ENCODE measurements around the gene ARHGEF38.
"Not testable (repeated sequence)": the region's sequence is repeated elsewhere in the genome, so short reads cannot be mapped to it uniquely, and the experiment has no call there.

The ARHGEF38 gene

DNA sequence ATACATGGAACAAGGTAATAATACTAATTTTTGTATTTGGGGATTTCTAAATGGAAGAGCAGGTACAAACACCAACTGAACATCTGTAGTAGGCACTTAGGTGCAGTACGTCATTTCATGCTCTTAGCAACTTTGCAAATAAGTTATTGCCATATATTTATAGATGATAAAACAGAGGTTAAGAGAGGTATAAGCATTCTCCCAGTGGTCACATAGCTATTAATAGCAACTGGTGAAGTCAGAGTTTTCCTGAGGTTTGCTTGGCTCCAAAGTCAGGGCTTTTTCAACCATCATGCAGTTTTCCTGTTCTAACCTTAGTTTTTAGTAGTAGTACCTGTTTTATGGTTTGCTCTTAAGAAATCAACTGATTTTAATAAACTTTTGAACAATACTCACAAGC lies 10.9 kb downstream of the ARHGEF38 start:
- no peak for DNase-seq

DNA sequence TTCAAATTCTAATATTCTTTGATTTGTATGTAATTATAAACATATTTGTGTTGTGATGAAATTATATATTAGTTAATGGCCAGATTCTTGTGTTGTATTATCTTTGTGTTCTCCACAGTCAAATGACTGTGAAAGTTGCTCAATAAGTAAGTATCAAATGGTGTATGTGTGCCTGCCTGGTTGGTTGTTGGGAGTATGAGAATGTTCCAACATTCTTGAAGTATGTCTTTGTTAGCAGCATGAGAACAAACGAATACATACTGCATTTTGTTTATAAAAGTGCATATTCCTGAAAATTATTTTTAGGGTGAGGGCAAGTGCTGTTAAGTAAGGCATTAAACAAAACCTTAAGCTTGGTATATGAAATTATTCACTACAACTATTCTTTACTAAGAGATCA lies 16.2 kb downstream of the ARHGEF38 start:
- DNase-seq = no peak

DNA sequence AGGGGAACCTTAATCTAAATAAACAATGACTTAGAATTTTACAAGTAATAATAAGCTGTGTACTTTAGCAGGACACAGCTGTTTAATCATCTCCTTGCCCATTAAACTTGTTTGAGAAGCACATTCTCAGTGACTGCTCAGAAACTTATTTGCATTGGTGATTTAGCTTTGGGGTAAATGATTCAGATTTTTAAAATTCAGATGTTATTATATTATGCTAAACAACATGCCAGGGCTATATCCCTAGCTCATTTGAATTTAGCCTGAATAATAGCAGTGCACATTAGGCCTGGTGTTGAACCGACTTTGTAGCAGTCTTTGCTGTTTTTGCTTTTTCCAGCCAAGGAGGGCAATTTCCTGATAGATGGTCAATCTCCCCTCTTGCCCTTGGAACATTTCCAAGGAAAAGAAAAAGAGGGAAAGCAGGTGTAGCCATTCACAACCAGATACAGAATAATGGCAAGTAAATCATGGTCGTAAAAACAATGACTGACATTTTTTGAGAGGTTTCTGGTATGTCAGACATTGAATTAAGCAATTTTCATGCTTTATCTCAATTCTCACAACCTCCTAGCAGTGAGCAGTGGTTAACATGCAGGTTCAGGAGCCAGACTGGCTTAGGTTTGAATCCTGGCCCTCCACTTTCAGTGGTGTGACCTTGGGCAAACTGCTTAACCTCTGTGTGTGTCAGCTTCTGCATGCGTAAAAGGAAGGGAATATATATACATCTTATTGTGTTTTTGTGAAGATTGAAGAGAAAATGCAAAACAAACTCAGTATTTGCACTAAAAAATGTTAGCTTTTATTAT lies 16.8 kb downstream of the ARHGEF38 start:
- DNase-seq = no peak

DNA sequence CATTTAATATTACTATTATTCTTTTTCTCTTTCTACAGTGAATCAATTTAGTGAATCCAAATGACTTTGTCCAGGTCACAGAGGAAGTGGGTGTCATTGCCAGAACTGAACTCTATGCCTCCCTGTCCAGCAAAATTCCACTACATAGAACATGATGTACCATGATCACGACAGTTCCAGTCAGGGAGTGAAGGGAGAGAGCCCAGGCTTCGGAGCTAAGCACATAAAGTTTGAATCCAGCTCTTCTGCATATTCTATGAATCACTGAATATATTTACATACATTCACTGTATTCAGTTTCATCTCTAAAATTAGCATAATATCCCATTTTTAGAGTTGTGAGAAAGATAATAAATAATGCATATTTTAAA lies 17.4 kb downstream of the ARHGEF38 start:
- no peak for DNase-seq

DNA sequence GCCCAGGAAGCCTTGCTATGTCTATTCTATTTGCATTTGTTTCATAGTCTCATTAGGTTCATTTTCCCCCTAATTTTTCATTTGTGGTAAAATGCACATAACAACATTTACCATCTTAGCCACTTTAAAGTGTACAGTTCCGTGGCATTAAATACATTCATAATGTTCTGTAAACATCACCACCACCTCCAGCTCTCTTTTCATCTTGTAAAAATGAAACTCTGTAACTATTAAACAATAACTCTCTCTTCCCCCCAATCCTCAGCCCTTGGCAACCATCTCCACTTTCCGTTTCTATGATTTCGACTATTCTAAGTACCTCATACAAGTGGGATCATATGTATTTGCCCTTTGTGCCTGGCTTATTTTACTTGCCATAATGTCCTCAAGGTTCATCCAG lies 19.9 kb downstream of the ARHGEF38 start:
- DNase-seq = no peak

DNA sequence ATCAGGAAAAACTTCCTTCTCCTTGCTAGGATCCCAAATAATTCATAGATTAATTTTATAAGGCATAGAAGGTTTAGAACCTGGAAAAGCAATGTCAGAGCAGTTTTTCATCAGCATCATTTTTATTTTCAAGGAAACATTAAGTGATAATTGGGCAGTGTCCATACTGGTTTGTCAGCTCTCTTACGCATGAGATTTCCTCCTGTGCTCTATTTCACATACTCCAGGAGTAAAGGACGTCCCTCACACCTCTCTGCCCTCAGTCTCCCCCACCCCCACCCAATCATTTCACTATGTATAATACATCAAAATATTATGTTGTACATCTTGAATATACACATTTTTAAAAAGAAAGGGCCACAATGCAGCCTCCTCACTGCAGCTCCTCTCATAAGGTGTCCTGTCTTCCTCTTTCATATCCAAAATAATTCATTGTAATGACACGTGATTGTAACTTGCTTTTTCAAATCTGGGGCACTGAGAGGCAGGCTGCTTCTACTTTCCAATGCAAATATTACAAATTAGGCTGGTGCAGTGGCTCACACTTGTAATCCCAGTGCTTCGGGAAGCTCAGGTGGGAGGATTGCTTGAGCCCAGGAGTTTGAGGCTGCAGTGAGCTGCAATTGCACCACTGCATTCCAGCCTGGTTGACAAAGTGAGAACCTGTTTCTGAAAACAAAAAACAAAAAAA lies 34.4 kb downstream of the ARHGEF38 start:
- no peak for DNase-seq

DNA sequence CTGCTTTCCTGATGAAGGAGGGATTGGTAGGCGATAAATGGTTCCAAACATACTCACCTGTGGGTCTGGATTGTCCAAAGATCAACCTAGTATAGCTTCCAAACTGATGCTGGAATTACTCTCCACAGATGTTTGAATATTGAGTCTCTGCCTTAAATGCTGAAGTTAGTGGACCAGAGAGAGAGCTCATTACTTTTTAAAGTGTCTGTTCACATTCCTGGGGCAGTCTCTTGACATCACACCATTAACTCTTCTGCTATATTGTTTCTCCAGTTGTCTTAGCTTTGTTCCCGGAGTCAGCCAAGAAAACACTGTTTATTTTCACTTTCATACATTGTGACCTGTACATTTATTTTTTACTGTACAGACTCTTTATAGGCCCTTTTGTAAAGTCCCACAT lies 35.4 kb downstream of the ARHGEF38 start:
- DNase-seq = no peak

DNA sequence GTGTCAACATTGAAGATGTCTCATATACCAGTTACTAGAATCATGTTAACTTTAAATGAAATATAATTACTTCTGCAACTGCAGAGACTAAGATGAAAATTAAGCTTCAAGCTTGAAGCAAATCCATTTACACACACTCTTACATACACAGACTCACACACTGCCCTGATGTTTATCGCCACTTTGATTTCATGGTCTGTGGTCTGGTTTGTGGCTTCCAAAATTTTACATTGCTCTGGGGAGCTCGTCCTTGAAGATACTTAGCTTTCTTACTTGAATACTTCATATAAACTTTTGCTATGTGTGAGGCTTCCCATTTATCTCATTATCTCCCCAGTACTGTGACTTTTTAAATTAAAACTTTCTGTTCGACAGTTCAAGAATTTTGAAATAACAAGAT lies 35.8 kb downstream of the ARHGEF38 start:
- DNase-seq = no peak

DNA sequence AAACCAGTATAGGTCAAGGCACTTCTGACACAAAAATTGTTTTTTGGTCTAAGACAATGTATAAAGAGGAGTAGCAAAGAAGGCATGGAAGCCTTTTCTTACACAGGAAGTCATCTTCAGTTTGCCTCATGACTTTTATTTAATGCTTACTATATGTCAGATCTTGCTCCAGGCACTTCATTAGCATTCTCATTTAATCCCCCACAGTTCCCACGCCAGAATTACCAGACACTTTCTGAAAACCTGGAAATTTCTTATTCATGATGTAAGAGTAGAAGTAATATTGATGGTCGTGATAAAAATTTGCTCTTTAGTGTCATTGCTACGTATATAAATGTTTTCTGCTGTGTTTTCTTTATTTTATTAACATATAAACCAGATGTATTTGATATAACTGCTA lies 39.2 kb downstream of the ARHGEF38 start:
- no peak for DNase-seq

DNA sequence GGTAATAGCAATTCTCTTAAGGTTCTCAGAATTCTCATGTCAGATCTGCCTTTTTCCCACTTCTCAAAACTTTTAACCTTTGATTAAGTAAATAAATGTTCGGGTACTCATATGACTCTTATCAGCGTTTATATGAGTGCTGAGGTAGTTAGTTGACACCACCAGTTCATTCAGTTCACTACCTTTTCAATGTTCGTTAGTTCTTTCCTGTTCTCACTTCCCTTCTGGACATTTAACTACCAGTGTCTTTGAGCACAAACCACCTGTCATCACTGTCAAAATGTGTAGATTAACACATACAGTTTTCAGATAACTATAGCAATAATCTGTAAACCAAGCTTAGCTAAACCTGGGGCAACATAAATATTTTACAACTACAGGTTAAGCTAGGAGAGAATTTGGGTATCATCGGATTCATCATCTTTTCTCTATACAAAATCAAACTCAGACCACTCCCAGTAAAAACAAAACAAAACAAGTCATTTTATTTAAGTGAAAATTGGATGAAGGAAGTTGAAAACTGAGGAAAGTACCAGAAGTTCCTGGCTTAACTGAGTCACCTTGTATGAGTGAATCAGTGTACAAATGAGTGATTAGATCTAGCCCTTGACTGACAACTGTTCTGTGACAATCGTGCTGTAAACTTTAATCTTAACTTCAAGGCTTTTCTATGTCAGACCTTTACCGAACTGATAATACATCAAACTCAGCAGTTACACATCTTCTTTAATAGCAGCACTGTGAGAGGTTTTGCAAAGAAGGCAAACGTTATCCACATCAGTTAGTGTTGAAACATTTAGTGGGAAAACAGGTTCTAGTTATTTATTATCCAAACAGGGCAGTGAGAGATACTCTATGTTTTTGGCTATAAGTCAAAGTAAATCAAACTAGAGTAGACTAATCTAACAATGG lies 41.9 kb downstream of the ARHGEF38 start:
- DNase-seq = no peak

DNA sequence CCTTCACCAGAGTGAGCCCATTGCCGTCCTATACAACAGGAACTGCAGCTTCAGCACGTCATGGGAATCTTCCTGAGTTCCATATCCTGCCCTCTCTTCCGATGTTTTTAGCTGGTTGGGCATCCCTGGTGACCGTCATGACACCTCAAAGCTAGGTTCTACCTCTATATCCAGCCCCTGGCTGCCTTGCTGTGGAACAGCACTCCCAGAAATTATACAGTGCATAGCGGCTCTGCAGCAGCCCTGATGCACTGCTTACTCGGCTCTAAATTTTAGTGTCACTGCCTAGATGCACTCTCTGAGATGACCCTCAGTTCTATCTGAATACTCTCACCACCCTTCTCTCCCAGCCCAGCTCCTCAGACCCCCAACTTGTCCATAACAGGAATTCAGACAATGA lies 44.3 kb downstream of the ARHGEF38 start:
- no peak for DNase-seq

DNA sequence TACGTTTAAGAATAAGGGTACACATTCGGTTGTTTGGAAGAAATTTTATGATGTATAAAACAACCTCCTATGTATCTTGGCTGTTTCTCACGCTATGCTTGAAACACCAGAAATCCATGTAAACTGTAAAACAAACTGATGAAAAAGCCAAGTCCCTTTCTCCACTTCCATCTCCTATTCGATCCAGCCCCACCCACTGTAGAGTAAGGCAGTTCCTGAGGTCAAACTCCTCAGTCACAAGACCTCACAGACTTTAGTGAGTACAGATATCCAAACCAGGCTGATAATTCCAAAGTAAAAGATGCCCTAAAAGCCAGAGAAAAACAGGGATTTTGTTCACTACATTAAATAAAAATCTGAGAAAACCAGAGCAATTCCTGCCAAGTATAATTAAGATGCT lies 45.6 kb downstream of the ARHGEF38 start:
- DNase-seq = no peak

DNA sequence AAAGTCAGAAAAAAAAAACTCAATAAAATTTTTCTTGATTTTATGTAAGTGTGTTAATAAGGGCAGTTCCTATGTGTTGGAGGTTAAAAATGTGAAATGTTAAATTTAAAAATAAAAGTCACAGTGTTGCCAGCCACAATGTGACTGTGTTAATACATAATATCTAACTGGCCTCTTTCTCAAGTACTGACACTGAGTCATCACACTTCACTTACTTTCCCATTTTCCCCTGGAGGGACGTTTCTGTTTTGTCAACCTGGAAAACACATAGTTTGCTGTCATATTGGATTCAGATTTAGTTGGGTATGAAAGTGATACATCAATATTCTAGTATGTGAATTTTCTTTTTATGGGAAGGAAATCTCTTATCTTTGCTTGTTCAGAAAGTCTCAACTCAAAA lies 46.4 kb downstream of the ARHGEF38 start:
- DNase-seq = no peak

DNA sequence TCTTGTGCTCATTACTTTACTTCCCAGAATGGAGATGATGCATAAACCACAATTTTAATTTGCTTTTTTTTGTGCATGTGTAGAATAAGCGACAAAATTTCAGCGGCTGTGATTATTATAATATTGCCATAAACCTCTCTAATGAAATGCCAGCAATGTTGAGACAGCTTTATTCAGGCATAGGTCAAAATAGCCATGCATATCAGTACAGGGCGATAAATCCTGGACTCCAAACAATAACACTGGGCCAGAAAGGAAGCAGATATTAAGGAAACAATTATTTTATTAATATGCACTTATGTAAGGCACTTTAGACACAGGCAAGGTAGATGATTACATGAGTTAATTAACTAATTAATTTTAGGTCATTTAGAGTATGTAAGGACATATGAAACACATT lies 47.1 kb downstream of the ARHGEF38 start:
- no peak for DNase-seq

DNA sequence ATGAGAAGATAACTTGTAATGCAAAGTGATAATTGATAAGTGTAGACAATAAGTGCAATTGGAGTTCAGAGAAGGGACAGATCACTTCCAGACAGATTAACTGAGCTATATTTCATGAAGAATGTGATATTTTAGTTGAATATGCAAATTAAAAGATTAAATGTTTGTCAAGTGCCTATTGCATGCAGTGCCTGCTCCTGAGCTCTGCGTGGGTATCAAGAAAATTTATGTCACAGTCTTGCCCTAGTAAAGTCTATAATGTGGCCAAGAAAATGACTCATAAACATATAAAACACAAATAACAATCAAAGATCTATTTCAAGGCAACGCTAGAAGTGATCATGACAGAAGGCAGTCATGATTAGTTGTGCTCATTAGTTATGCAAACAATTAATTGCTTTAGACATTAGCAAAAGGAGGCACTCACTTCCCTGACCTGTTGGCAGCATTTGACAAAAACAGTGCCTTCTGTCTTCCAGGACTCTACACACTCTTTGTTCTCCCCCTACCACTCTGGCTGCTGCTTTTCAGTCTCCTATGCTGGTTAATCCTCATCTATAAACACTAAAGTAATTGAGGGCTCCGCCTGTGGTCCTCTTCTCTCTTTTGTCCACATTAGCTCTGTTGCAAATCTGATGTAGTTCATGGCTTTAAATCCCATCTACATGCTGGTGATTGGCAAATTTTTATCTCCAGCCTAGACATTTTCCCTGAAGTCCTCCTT lies 47.7 kb downstream of the ARHGEF38 start:
- no peak for DNase-seq

DNA sequence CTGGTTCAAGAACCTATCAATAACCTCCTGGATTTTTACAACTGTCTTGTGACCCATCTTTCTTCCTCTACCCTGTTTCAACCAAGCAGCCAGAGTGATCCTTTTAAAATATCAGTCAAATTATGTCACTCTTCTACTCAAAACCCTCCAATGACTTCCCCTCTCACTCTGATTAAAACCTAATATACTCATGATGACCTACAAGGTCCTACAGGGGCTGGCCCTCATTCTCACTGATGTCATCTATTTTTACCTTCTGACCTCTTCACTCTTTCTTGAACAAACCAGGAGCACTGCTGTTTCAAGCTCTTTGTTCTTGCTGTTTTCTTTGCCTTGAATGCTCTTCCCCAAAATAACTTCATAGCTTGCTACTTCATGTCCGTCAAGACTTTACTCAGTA lies 48.5 kb downstream of the ARHGEF38 start:
- no peak for DNase-seq

DNA sequence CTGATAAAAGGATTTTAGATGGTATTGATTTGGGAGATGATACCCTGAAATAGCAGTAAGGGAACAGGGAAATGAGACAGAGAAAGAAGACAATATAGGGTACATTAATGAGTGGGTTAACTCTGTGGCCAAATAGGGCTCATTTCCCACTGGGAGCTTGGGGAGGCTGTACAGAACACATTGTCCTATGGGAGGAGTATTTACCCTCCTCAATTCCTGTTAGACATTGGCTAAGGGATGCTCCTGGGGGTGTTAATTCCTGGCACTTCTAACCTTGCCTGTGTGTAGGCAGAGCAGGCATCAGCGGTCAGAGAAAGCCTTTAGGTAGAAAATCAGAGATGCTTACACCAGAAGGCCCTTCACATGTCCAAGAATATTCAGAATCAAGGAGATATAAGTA lies 49.0 kb downstream of the ARHGEF38 start:
- DNase-seq = no peak

DNA sequence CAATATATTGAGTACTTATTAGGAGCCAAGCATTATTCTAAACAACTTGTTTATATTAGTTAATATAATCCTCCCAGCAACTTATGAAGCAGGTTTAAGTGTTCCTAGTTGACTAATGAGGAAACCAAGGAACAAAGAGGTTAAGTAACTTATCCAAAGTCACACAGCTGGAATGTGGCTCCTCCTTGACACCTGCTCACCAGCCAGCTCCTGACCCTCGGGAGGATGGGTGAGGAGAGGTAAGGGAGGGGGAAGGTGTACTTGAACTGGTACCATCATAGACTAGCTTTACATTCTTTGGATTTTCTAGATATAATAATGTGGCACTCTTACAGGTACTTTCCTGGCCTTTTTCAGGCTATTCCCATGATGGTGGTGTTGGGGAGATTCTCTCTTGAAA lies 50.7 kb downstream of the ARHGEF38 start:
- DNase-seq = no peak

DNA sequence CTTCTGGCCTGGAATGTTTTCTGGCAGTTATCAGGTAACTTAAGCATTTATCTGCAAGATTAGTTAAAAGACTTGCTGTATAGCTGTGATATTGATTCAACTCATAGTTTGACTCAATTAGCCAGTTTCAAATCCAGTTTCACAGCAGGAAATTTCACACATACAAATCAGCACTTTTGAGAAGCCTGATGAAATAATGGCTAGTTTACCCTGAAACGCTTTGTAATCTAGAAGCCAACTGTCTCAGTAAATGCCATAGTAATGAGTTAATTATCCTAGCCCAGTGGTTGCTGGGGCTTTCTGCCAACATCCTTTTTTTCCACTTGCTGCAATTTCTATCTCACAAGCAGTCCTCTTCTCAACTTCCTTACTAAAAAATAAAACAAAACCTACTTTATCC lies 53.1 kb downstream of the ARHGEF38 start:
- DNase-seq = no peak

DNA sequence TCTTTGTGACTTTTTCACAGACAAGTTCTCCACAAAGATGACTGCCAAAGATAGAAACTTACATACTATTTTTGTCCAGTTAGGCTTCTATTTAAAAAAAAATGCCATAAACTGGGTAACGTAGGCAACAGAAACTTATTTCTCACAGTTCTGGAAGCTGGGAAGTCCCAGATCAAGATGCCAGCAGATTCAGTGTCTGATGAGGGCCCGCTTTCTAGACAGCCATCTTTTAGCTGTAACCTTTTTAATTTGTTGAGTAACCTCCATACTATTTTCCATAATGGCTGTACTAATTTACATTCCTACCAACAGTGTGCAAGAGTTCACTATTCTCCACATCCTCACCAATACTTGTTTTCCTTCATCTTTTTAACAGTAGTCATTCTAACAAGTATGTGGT lies 55.5 kb downstream of the ARHGEF38 start:
- DNase-seq = no peak

DNA sequence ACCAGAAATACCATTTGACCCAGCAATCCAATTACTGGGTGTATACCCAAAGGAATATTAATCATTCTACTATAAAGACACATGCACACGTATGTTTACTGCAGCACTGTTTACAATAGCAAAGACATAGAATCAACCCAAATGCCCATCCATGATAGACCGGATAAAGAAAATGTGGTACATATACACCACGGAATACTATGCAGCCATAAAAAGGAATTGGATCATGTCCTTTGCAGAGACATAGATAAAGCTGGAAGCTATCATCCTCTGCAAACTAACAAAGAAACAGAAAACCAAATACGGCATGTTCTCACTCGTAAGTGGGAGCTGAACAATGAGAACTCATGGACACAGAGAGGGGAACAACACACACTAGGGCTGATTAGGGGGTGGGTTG lies 57.4 kb downstream of the ARHGEF38 start:
- DNase-seq = not testable (repeated sequence)

DNA sequence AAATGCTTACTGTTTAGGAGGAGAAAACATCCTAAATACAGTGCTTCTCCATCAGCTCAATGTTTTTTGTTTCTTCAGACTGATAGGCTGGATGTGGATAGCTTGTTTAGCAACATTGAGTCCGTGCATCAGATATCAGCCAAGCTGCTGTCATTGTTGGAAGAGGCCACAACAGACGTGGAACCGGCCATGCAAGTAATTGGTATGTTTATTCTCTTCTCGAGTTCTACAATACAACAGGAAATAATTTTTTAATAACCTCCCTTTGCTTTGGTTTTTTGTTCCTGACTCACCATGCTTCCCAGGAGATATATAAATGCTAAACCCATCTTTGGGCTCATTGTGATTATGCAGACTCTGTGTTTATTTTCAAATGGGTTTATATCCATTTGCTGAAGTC lies 60.9 kb downstream of the ARHGEF38 start:
- DNase-seq = no peak
